ENCODE measurements around the gene NUDT14.

DNA sequence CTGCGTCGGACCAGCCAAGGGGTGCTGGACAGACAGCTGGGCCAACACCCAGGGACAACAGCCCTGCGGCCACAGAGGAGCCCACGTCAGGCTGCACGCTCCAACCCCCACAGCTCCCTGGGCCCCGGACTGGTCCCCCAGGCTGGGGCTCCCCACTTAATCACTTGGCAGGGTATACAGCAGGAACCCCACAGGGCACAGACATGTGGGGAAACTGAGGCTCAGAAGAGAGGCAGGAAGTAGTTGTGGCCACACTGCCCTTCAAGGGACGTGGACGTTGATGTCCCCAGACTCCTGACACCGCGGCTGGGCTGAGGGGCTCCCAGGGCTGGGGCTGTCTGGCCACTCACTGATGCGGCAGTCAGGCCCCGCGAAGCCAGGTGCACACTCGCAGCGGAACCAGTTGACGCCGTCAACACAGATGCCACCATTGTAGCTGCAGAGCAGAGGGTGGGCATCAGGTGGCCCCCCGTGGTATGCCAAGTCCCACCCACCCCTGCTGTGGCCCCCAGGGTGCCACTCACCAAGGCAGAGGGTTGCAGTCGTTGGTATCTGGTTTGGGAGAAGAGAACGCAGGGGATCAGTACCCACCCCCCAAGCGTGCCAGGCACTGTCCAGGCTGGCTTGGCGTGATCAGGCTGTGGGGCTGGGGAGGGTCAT is 34.0 kb downstream of the NUDT14 start:
- TF ChIP-seq, protein P1, sequence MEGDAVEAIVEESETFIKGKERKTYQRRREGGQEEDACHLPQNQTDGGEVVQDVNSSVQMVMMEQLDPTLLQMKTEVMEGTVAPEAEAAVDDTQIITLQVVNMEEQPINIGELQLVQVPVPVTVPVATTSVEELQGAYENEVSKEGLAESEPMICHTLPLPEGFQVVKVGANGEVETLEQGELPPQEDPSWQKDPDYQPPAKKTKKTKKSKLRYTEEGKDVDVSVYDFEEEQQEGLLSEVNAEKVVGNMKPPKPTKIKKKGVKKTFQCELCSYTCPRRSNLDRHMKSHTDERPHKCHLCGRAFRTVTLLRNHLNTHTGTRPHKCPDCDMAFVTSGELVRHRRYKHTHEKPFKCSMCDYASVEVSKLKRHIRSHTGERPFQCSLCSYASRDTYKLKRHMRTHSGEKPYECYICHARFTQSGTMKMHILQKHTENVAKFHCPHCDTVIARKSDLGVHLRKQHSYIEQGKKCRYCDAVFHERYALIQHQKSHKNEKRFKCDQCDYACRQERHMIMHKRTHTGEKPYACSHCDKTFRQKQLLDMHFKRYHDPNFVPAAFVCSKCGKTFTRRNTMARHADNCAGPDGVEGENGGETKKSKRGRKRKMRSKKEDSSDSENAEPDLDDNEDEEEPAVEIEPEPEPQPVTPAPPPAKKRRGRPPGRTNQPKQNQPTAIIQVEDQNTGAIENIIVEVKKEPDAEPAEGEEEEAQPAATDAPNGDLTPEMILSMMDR (IDR thresholded peaks at IDR 0.05): no peak
- no peak for TF ChIP-seq EP300 (IDR thresholded peaks at IDR 0.05)
